GM12878 (cell line): ENCODE results near the gene IRAK2. TPM values are rescaled to one million over a fixed set of nuclear protein-coding genes. Genes with fewer than 3 reads are reported as not detected.

Experiments used
- BACH1 ChIP-seq: fragments of 450-650 bp; IDR thresholded peaks from 2 replicates; pipeline ENCODE4 v1.6.1; 2017; ENCODE audit warnings: mild to moderate bottlenecking, borderline replicate concordance
- CREM ChIP-seq: IDR thresholded peaks from 2 replicates; pipeline ENCODE4 v1.6.1; 2014; ENCODE audit warnings: antibody characterized with exemption, low read depth
- CUX1 ChIP-seq: IDR thresholded peaks from 2 replicates; pipeline ENCODE4 v1.6.1; 2012; ENCODE audit warnings: improper control_type of control experiment, low read depth, low read length; ENCODE audit not compliant: insufficient replicate concordance
- E4F1 ChIP-seq: fragments of 450-650 bp; IDR thresholded peaks from 2 replicates; pipeline ENCODE4 v1.6.1; 2018; ENCODE audit warnings: borderline replicate concordance, mild to moderate bottlenecking; ENCODE audit not compliant: partially characterized antibody
- MEF2A ChIP-seq: IDR thresholded peaks from 2 replicates; pipeline ENCODE4 v1.6.1; 2011; ENCODE audit warnings: low read depth, mild to moderate bottlenecking, low read length, moderate library complexity; ENCODE audit not compliant: insufficient read depth
- RUNX3 ChIP-seq: IDR thresholded peaks from 2 replicates; pipeline ENCODE4 v1.6.1; 2012; ENCODE audit warnings: low read length, inconsistent platforms
- STAT1 ChIP-seq: fragments of 450-650 bp; conservative IDR thresholded peaks from 2 replicates; pipeline ENCODE4 v1.6.1; 2014; ENCODE audit warnings: antibody characterized with exemption, mild to moderate bottlenecking
- ZNF217 ChIP-seq: fragments of 450-650 bp; IDR thresholded peaks from 2 replicates; pipeline ENCODE4 v1.6.1; 2017; ENCODE audit warnings: antibody characterized with exemption, mild to moderate bottlenecking
- polyA plus RNA-seq, 11 experiments: library from polyadenylated mRNA; depleted of rRNA in 4 of 11; unstranded in 6 of 11; stranded (reverse) in 5 of 11; fragments of >200 nt; fragmentation: Nextera tagmentation in 4 of 11; fragmentation: Illumina TruSeq in 1 of 11; extraction: Ambion mirVana in 4 of 11; extraction: Trizol in 1 of 11; gene quantifications; 1 replicate in 1 of 11; 2 replicates in 10 of 11; pipeline versions ENCODE4 v1.2.1 to v1.2.3, GENCODE V29; 2011 to 2016; ENCODE audit warnings: inconsistent platforms in 2 of 11, missing spikeins in 2 of 11, low read depth in 1 of 11
- total RNA-seq, 4 experiments: library from RNA; depleted of rRNA in 3 of 4; stranded (reverse); fragments of >200 nt in 3 of 4; fragmentation: Illumina TruSeq in 1 of 4; extraction: Trizol in 1 of 4; gene quantifications; 2 replicates each; pipeline versions ENCODE4 v1.2.1 to v1.2.3, GENCODE V29; 2013 to 2021

Gene IRAK2
- total and polyA plus RNA-seq, 10 of the 15 experiments (the other 5 are each of a cell fraction or from before 2014, with no cell fraction given): 0.48 to 5.7 (median 4.5) TPM

GRCh38 chr3:10268930-10269329 lies 104.2 kb downstream of the IRAK2 start (continued):
- TF ChIP-seq CUX1 (no peak), CREM (no peak), E4F1 (no peak), STAT1 (no peak), BACH1 (no peak), MEF2A (no peak), RUNX3 (no peak), ZNF217 (no peak)
- TF ChIP-seq, all 136 proteins: peak for 0
